Adrenal gland (tissue), 12 donors: ENCODE data around the gene CCDC51. TPM values are rescaled to one million over a fixed set of nuclear protein-coding genes. Genes with fewer than 3 reads are reported as not detected.

Experiments used
- DNase-seq, 7 donors: peaks; one replicate each; pipeline ENCODE4 v3.0.0-alpha.2; 2019 to 2020
- H3K27ac ChIP-seq, 5 donors: fragments of 200-600 bp; sonication (generic) in 4 of 5; 1 replicate in 3 of 5; 2 replicates in 2 of 5; pipeline versions ENCODE4 v1.5.1 to v1.8.0; 2016 to 2020; ENCODE audit warnings: mild to moderate bottlenecking in 1 of 5
- H3K27me3 ChIP-seq: fragments of 200-600 bp; 2 replicates; pipeline ENCODE4 v1.8.0; 2021
- H3K36me3 ChIP-seq, 2 donors: fragments of 200-600 bp; replicated peaks in 1 of 2; 1 replicate in 1 of 2; 2 replicates in 1 of 2; pipeline versions ENCODE4 v1.5.1 to v1.8.0; 2018 to 2022
- H3K4me1 ChIP-seq, 2 donors: fragments of 200-600 bp; replicated peaks in 1 of 2; 1 replicate in 1 of 2; 2 replicates in 1 of 2; pipeline versions ENCODE4 v1.5.1 to v1.8.0; 2018 to 2021
- H3K4me3 ChIP-seq, 4 donors: fragments of 200-600 bp; sonication (generic) in 3 of 4; one replicate each; pipeline ENCODE4 v1.5.1; 2016 to 2018
- H3K9me3 ChIP-seq, 3 donors: fragments of 200-600 bp; sonication (generic) in 1 of 3; replicated peaks in 1 of 3; 1 replicate in 2 of 3; 2 replicates in 1 of 3; pipeline versions ENCODE4 v1.5.1 to v1.8.0; 2016 to 2021
- CTCF ChIP-seq, 6 experiments: fragments of 450-650 bp in 4 of 6; fragments of 200-600 bp in 2 of 6; sonication (generic) in 1 of 6; IDR thresholded peaks; 1 replicate in 5 of 6; 2 replicates in 1 of 6; pipeline versions ENCODE4 v1.5.1 to v1.8.0; 2016 to 2021; ENCODE audit warnings: antibody characterized with exemption in 6 of 6, mild to moderate bottlenecking in 2 of 6, moderate library complexity in 1 of 6
- POLR2A ChIP-seq, 2 donors: fragments of 450-650 bp; IDR thresholded peaks; one replicate each; pipeline ENCODE4 v1.6.1; 2017; ENCODE audit warnings: antibody characterized with exemption in 2 of 2, mild to moderate bottlenecking in 2 of 2, moderate library complexity in 1 of 2
- WGBS, 4 donors: extraction: QIAGEN DNeasy Blood & Tissue Kit in 2 of 4; methylation state at CpG; one replicate each; pipeline versions ENCODE4 v1.1.5 to v1.1.7; 2013 to 2017; 5-methylcytosine and 5-hydroxymethylcytosine counted together
- intact Hi-C, 2 donors: fragments of 100-400 bp; cut with DNase I; formaldehyde crosslinking; loops; one replicate each; pipeline versions ENCODE4 v1.14.1 to v1.15.0; 2022 to 2023
- polyA plus RNA-seq, 3 donors: library from polyadenylated mRNA; stranded (reverse); fragments of 200-250 nt in 2 of 3; fragments of 350-450 nt in 1 of 3; fragmentation: Illumina TruSeq in 1 of 3; extraction: RNeasy Lipid Tissue Mini Kit (QIAGEN cat#74804) in 1 of 3; gene quantifications; one replicate each; pipeline ENCODE4 v1.2.3, GENCODE V29; 2013 to 2014
- total RNA-seq, 9 donors: library from RNA; depleted of rRNA in 4 of 9; stranded (reverse); fragments of >200 nt in 4 of 9; fragments of 120-200 nt in 1 of 9; fragmentation: NEBNext Ultra II Directional in 1 of 9; extraction: Animal tissue kit (Norgen Biotek cat#: 25700) in 1 of 9; gene quantifications; one replicate each; pipeline versions ENCODE4 v1.1.0 to v1.2.4, GENCODE V29; 2013 to 2023
- donor health status: healthy with polysubstance abuse.
- donor health status: Bipolar disorder and iron deficiency.
- donor health status: DM: yes; HTN: yes; CAD: no.
- donor health status: DM: no; HTN: no; CAD: no.
- donor health status: DM: no; HTN: no; CAD: no.
- donor health status: DM: yes; HTN: yes; CAD: no.

CCDC51 gene
- total and polyA plus RNA-seq, 12 donors: 7.3 to 30.4 (median 19.5) TPM

DNA sequence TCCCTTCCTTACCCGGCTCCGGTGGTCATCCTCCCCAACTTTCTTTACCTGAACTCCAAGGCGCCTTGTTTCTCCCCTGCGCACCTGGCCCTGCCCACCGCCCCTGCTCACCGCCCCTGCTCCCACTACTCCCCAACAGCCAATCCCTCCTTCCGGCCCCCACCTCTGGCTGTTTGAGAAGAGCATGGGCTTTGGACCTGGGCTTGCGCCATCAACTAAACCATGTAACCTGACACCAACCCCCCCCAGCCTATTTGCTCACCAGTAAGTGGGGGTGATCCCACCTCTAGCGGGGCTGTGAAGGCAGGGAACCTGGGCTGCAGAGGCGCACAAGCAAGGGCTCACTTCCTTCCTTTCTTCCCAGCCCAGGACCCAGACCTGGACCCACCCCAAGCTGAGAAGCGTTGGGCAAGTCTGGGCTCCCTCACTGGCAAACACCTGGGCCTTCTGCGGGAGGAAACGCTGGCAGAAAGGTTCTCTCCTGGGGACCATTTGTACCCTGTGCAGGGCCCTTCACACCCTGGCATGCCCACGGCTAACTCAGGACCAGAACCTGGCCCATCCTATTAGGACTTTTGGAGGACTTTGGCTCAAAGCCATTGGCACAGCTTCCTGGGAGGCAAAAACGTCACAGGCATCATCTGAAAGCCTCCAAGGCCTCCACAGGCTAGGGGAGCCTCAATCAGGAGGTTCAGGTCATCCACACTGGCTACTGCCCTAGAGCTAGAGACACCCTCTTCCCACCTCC is 9.8 kb downstream of the CCDC51 start, which contains the start of gene PLXNB1:
PLXNB1 (minus strand) TSS at position 127 of the 748 bp plus-strand sequence. CDS start 5,475 bp downstream, outside the sequence.
- intact Hi-C loops: loop anchor here in 1 of 2 donors (5.0 to 10.0 kb wide), 2 partner anchors 158 to 235 kb away; no protein-coding TSS in a partner anchor
- peak within 1 kb of the TSS in 4 of 5 donors; percentile 53 to 79 (median 66) for H3K27ac ChIP-seq
- peaks cover 7 to 19% of the 10 kb centered on the region in 2 donors for H3K4me1 ChIP-seq
- WGBS, 4 donors: 24 to 30% (median 28%) methylated on average over 11 to 15 of the region's 15 CpGs
- peak within 1 kb of the TSS; percentile 28 to 93 (median 62) for H3K4me3 ChIP-seq
- H3K36me3 ChIP-seq: peaks cover 0 to 20% of the 10 kb centered on the region in 2 donors
- H3K9me3 ChIP-seq: no peaks in the 10 kb centered on the region
- peak; percentile 38 to 79 (median 50) for DNase-seq
- TF ChIP-seq POLR2A (IDR thresholded peaks at IDR 0.05): no peak
- TF ChIP-seq CTCF (IDR thresholded peaks at IDR 0.05): no peak
- no peaks in the 10 kb centered on the region for H3K27me3 ChIP-seq

DNA sequence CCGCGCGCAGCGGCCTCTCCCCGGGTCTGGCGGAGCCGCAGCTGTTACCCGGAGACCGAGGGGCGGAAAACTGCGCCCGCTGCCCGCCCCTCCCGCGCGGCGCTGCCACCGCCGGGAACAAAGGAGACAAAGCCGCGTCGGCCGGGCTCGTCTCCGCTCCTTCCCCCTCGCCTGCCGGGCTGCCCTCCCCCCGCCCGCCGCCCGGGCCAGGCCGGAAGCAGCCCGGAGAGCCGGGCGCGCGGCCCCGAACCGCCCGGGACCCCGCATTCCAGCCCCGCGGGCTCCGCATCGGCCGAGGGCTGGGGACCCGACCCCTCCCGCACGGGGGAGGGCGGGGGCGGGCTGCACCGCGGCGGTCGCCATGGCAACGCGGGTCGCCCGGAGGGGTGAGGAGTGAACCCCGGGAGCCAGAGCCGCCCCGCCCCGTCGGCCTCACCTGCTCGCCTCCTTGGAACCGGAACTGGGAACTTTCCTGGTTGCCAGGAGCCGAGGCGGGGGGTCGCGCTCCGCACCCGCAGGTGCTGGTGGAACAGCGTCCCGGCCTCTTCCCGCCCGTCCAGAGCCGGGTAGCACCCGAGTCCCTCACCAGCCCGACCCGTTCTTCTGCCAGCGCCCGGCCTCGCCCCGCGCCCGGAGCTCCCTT is 10.5 kb downstream of the CCDC51 start:
- peaks cover 0 to 20% of the 10 kb centered on the region in 2 donors for H3K36me3 ChIP-seq
- peaks cover 7 to 19% of the 10 kb centered on the region in 2 donors for H3K4me1 ChIP-seq

GRCh38 chr3:48428572-48429316 is 11.2 kb downstream of the CCDC51 start:
- TF ChIP-seq CTCF (IDR thresholded peaks at IDR 0.05) (no peak), POLR2A (IDR thresholded peaks at IDR 0.05) (peak in 1 of 2 donors; percentile 25)
- peak in 5 of 7 donors; percentile 23 to 63 (median 39) for DNase-seq
- no peaks in the 10 kb centered on the region for H3K9me3 ChIP-seq
- H3K4me1 ChIP-seq: peaks cover 7 to 19% of the 10 kb centered on the region in 2 donors
- intact Hi-C loops: no loop called here
- peak overlapping the region; percentile 28 to 93 (median 62) for H3K4me3 ChIP-seq
- H3K27ac ChIP-seq: peak overlapping the region in 4 of 5 donors; percentile 53 to 79 (median 66)
- H3K36me3 ChIP-seq: peaks cover 0 to 19% of the 10 kb centered on the region in 2 donors
- no peaks in the 10 kb centered on the region for H3K27me3 ChIP-seq
- 3 to 11% (median 5%) methylated on average over 12 to 60 of the region's 60 CpGs for WGBS, 4 donors

More for the DNA sequence above, 10.5 kb downstream of the CCDC51 start:
- 0 to 1% (median 0%) methylated on average over 11 to 86 of the region's 86 CpGs for WGBS, 4 donors
- Histone ChIP-seq H3K27ac (peak overlapping the region in 4 of 5 donors; percentile 53 to 79 (median 66)), H3K27me3 (no peaks in the 10 kb centered on the region), H3K4me3 (peak overlapping the region; percentile 28 to 93 (median 62)), H3K9me3 (no peaks in the 10 kb centered on the region)
- TF ChIP-seq POLR2A (IDR thresholded peaks at IDR 0.05): peak in 1 of 2 donors; percentile 56
- TF ChIP-seq CTCF (IDR thresholded peaks at IDR 0.05): peak in 1 of 6 experiments; percentile 27
- intact Hi-C loops: no loop called here
- DNase-seq: peak; percentile 27 to 70 (median 52)
